NCI-H345 treated with DMSO at 0.1 percent for 48 hours (cell line): ENCODE data around the gene KCNK5.

Experiments
- DNase-seq: peaks from one replicate; lab custom pipeline; 2025; ENCODE audit not compliant: unreplicated experiment; lab: John Stamatoyannopoulos, UW

KCNK5 gene

DNA sequence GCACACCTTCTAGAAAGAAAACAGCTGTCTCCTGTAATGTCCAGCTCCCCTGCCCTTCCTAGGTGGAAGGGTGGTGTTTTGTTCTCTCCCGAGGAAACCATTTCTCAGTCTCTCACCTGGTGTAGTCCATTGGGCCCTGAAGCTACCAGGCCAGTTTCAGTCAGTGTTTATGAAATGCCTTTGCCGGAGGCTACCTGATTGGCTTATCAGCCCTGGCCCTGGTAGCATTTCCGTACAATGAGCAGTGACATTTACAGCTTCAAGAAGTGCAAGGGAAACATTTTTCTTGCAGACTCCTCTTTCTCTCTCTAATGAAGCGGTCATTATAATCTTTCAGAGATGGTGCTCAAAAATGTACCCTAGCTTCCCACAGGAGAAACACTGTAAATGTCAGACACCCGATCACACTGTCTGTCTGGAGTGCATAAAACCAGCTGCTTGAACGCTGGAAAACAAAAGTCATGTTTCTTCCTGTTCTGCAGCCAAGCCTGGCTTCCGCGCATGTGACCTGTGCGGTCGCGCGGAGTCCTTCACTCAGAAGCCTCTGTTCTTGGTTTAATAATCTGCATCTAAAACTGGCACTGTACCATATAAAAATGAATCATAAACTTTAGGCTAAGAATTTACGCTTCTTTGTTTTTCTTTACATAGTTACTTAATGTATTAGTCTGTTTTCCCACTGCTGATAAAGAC, 85.9 kb downstream of the KCNK5 start:
- no peak for DNase-seq

DNA sequence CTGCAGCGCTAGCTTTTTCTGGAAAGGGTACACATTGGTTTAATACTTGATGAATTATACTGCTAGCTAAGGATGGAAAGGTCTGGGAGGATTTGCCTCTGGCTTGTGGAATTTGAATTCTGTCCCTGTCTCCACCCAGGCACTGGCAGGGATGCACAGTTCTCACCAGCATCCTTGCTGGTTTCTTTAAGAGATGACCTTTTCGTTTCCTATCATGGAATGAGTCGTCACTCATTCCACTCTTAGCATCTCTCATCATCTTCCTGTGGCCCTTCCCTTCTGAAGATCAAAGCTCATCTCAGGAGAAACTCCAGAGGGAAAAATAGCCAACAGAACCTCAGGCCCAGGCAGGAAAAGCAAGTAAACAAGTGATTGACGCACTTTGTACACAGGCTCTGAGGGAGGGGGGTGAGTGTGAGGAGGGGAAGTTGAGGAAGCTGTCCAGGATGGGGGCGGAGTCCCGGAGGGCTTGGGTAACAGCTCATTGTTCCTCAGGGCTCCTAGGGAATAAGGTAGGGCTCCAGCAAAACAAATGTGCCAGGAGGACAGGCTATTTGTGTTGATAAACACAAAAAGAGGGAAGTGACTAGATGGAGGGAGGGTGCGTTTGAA, 88.6 kb downstream of the KCNK5 start:
- no peak for DNase-seq
